Right renal pelvis (tissue), 4 donors: ENCODE measurements around the gene PHC3. TPM values are rescaled to one million over a fixed set of nuclear protein-coding genes. Genes with fewer than 3 reads are reported as not detected.

Experiments
- DNase-seq, 4 donors: peaks; one replicate each; pipeline ENCODE4 v3.0.0-alpha.2; 2013; ENCODE audit warnings: low read depth in 4 of 4, low spot score in 3 of 4, missing footprints in 1 of 4
- polyA plus RNA-seq, 4 donors: library from polyadenylated mRNA; unstranded; fragments of 120-200 nt; gene quantifications; one replicate each; pipeline ENCODE4 v1.2.1, GENCODE V29; 2013; ENCODE audit not compliant: insufficient read length in 4 of 4

PHC3 gene
- polyA plus RNA-seq, 4 donors = 22.3 to 33.3 (median 27.6) TPM

DNA sequence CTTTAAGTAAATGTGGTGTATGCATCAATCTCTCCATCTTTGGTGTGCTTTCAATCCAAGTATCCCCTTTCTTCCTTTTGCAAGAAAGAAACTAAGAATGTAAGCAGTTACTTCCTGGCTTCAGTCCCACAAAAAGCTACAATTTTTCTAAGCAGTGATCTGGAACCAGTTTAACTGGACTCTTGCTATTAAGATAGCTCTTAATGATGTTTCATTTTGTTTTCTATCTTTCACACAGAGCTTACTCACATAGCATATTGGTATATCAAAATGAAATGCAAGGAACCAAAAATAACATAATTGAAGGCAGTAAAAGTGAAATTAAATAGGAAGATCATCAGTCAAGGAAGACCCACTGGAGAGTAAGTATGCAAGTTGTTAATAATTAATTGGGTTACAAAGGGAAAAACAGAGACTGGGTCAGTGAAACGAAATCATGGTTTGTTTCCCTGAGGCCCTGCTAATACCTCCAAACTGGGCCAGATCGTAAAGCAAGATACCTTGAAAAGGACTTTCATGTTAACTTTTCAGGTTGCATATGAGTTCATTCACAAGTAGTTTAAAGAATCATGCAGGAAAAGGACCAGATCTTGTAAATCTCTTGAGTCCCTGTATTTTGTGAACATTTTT is 101.9 kb downstream of the PHC3 start:
- peak in 1 of 4 donors; percentile 26 for DNase-seq

DNA sequence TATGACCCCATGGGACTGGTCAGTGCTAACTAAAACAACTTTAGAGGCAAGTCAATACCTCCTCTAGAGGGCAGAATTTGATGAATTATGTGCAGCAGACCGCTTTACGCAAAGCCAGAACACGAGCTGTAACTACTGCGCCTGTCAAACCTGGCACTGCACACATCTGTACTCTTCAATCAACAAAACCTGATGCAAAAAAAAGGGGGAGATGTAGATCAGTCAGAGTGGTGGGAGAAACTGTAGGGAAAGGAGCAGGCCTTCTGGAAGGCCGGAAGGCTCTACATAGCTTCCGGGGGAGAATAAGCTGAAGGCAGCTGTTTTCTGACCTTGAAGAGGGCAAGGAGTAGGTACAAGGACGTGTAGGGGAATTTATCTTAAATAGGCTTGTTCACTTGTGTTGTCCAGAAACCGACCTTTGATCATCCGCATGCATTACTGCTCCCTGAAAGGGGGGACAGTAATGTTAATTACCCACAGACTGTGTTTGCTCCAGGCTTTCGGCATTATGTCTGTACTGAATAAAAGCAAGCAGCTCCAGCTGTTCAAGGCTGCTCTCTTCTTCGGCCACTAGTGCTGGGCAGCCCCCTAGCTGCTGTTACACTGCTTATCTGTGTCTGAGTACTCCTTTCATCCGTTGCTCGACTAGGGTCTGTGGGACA is 102.8 kb downstream of the PHC3 start:
- DNase-seq = no peak

DNA sequence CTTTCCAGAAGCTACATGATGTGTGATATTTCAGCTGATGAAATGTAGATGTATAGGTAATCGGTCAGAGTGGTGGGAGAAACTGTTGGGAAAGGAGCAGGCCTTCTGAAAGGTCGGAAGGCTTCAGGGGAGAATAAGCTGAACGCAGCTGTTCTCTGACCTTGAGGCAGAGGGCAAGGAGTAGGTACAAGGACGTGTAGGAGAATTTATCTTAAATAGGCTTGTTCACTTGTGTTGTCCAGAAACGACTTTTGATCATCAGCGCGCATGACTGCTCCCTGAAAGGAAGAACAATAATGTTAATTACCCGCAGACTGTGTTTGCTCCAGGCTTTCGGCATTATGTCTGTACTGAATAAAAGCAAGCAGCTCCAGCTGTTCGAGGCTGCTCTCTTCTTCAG is 104.2 kb downstream of the PHC3 start:
- no peak for DNase-seq

DNA sequence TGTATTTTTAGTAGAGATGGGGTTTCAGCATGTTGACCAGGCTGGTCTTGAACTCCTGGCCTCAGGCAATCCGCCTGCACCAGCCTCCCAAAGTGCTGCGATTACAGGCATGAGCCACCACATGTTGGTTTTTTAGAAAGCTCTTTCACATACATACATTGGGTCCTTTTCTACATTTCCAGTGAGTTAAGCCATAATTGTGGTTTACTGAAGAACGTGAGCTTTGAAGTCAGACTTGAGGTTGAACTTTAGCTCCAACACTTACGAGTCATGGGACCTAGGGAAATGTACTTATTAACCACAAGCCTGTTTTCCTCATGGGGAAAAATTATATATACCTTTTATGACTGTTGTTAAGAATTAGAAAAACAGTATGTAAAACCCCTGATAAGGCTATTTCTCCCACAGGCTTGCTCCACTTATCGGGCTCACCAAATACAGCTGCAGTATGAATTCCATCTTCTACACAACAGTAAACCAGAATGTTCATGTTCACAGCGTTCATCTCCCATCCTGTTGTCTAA is 104.8 kb downstream of the PHC3 start:
- DNase-seq = no peak

DNA sequence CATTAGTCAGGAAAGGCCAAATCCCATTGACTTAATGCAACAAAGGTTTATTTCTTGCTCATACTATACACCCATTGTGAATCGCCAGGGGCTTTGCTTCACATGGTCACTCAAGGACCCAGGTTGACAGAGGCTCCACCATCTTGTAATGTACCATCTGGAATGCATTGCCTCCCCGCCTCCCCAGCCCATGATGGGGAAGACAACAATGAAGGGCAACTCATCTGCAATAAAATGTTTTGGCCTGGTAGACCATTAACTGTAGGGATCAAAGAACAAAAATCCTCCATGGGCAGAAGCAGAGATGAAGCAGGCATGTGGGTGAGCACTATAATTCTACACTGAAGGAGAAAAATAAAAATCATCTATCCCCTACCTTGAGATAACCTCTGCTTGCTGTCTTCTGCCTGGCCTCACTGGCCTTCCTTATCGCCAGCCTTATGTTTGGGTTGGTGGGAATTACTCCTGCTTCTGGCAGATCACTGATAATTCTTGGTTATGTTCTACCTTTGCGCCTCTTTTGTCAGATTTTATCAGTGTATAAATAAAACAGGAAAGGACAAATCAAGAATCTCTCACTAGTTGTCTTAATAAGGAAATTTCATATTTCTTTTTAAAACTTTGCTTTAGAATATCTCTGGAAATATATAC is 106.0 kb downstream of the PHC3 start:
- DNase-seq = no peak

DNA sequence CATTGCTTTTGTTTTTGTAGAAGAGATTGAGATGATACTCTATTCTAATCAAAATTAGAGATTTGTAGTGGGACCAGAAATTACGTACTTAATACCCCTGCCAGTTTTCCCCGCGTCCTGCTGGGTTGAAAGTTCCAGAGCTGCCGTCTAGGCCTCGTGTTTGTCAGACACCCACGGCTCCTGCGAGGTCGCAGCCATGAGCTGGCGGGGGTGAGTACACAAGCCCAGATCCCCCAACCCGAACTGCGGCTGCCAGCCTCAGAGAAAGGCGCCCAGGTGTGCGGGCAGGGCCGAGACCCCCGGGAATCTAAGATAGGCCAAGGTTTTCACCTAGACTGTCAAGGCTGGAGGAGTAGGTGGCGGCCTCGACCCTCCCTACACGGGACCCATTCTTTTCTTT is 117.4 kb downstream of the PHC3 start:
- DNase-seq = no peak

DNA sequence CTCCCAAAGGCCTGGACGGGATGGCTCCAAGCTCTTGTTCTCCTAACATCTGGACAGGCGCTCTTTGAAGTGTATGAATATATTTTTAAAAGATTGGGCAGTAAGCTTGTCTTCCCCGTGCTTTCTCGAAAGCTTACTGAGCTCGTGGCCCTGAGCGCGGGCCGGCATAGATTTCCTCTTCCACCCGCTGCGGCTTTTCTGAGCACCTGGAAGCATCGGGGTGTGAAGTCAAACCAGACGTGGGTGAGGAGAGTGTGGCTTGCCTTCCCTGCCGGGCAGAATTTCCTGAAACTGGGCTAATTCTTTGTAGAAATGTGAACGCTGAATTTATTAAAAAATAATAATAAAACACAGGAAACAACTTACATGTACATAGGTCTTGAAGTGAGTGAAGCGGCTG is 117.8 kb downstream of the PHC3 start:
- no peak for DNase-seq

DNA sequence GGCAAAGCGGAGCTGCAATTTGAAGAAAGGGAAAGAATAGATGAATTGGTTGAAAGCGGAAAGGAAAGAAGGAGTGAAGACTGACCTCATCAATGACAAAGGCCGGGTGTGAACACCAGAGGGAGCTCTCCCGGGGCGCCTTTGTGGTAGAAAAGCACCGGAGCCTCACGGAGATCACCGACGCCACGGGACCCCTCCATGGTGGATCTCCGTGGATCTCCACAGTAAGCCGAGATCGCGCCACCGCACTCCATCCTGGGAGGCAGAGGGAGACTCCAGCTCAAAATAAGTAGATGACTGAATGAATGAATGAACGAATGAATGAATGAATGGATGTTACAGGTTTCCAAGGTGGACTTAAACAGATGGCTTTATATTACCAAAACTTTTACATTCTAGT is 118.8 kb downstream of the PHC3 start:
- DNase-seq = no peak

DNA sequence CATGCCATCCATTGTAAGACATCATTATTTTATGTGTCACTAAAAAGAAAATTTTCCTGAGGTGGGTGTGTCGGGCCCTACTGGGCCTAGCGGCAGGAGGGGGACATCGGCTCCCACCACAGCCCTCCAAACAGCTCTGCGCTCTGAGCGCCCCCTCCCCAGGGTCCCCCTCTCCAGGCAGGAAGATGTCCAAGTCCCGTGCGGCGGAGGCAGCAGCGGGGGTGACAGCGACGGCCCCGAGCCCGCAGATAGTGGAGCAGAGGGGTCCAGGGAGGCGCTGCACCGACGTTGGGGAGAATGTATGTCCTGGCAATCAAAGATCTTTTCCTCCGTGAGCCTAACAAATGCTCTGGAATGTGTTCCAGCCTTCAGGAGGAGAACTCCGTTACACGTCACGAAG is 119.5 kb downstream of the PHC3 start:
- no peak for DNase-seq

DNA sequence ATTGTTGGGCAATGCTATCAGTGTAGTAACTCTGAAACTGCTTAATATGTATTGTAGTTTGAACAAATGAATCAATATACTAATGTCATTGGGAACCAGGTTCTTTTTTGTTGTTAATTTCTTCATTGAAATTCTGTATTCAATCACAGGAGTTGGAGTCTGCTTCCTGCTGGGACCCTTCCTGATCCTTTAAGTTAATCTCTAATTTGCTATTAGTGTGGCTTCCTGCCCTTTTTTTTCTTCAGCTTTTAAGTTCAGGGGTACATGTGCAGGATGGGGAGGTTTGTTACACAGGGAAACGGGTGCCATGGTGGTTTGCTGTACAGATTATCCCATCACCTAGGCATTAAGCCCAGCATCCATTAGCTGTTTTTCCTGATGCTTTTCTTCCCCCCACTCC is 122.1 kb downstream of the PHC3 start:
- DNase-seq = no peak

DNA sequence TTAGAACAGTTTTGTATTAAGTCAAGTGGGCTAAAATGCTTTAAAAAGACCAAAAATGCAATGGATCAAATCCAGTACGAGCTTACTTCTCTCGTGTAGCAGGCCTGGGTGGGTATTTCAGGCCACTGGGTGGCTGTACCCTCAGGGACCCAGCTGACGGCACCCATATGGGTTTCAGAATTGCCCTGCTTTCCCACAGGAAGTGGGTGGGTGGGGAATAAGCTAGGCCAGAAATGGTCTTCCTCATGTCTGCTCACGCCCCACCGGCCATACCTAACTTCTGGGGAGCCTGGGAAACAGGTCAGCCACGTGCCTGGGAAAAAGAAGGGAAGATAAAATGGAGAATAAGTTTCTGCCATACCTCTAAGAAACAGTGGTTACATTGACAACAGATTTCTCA is 123.4 kb downstream of the PHC3 start:
- no peak for DNase-seq

DNA sequence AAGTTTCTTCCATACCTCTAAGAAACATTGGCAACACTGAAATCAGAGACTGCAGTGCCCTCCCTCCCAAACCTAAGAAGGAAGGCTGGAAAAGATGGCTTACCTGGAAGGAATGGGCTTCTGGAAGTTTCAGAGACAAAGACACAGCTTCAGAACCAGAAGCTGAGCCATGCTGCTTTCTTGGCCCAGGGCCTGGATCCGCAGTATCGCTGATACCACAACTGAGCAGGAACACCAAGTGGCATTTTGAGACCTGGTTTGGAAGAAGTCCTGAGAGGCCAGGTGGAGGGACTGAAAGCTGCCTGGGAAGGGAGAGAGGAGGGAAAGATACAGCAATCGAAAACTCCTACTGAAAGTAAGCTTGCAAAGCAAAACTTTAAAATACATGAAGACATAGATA is 124.0 kb downstream of the PHC3 start:
- no peak for DNase-seq

DNA sequence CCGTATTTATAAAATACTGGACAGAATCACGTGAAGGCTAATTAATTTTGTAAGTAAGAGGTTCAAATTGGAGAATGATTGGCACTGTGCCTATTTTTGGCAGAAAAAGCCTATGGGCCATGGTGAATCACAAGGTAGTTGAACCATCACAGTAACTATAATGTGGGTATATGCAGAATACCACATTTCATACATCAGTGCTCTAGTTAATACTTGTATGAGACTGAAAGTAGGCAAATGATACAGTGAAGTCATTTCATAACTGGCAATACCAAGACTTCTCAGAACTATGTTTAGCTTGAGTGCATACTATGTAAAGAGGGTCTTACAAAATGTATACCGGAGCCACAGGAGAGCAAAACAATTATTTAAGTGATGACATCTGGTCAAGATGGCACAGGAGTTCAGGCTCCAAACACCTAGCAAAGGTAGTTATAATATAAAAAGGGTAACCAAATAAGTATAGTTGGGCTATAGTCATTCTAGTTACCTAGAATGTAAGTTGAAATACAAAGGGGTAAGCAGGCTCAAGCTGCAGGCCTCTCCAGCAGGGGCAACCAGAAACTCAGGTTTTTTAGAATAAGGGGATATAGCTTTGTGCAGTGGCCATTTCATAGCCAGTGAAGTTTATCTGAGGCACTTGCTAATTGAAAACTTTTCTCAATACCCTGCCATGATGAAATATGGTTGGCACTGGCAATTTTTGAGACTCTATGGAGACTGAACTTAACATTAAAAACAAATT is 124.7 kb downstream of the PHC3 start:
- no peak for DNase-seq

DNA sequence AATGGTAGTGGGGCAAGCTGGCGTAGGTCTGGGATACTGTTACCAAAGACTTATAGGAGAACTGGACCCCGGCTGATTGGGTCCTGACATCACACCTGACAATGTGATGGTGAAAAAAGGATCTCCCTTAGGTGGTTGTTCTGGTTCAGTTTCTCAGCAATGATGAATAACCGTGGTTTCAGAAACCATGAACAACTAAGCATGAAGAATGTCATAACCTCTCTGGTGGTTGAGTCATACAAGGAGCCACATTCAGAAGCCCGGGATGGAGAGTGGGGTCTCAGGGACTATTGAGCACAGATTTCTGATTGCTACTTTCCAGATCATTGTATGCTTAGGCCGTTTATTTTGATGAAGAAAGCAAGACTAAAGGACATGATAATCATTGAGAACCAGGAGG is 126.3 kb downstream of the PHC3 start:
- DNase-seq = no peak

DNA sequence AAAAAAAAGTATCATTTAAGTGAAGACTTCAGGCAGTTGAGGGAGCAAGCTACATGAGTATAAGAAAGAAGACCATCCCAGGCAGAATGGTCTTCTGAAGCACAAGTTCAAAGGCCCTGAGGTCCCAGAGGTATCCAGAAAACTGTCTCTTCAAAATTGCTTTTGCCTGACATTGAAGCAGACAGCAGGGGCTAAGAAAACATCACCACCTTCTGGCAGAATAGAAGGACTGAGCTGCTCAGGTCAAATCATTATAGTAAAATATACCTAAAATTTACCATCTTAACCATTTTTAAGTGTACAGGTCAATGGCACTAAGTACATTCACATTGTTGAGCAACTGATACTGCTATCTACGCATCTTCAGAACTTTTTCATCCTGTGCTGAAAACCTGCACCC is 127.3 kb downstream of the PHC3 start:
- no peak for DNase-seq

DNA sequence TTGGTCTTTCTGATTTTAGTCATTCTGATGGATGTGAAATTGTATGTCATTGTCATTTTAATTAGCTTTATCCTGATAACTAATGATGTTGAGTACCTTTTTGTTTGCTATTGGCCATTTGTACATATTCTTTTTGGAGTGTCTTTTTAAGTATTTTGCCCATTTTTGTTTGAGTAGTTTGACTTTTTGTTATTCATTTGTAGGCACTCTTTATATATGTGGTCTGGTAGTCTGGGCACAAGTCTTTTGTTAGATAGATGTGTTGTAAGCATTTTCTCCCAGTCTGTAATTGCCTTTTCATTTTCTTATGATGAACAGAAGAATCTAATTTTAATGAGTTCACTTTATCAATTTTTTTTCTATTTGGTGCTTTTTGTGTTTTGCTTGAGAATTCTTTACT is 129.1 kb downstream of the PHC3 start:
- no peak for DNase-seq

DNA sequence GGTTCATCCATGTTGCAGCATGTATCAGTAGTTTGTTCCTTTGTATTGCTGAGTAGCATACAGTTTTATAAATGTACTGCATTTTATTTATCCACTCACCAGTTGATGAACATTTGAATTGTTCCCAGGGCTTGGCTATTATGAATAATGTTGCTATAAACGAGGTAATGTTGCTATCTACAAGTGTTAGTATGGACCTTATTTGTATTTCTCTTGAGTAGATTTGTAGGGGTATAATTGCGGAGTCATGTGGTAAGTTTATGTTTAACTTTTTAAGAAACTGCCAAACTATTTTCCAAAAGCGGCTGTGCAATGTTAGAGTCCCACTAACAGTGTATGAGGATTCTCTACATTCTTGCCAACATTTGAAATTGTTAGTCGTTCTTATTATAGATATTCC is 130.8 kb downstream of the PHC3 start:
- DNase-seq = no peak

DNA sequence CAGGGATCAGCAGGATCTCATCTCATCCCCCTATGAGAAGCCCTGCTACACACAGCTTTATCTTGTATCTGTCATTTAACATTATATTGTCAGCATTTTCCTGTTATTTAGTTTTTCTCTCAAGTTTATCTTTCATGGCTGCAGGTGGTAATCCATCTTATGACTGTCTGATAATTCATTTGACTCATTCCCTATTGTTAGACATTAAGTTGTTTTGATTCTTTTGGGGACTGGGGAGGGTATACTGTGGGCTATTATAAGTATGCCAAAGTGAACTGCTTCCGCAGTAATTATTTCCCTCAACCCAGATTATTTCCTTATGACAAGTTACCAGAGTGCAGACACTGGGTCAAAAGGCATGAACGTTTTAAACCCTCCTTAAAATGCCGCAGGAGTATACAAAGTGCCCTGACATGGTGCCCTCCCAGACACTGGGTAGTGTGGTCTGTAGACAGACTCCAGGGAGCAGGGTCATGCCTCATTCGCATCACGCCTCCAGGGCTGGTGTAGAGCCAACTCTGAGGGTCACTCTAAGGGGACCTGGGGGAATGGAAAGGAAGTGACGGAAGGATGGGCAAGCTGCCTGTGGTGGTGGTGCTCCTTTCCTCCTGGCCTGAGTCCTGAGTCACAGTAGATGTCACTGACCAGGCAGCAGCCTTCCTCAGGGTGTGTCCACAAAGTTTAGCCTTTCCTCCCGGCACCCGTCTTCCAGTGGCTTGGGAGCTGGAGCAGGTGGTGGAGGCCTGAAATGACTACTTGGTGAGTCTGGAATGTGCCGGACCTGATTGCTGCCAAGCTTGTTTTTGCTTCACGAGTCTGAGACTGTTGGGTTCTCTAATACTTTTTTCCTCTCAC is 132.2 kb downstream of the PHC3 start:
- no peak for DNase-seq

DNA sequence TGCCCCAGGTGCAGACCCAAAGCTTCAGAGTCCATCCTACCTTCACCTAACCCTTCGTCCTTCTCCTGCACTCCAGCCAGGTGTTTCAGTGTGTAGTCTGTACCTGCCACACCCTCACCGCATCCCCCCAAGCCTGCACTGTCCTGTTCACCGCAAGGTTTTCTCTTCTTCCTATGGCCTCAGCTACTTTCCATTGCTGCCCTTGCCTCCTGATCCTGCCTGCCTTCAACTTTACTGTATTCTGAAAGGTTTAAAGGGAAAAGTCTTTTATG is 134.5 kb downstream of the PHC3 start:
- DNase-seq = no peak

DNA sequence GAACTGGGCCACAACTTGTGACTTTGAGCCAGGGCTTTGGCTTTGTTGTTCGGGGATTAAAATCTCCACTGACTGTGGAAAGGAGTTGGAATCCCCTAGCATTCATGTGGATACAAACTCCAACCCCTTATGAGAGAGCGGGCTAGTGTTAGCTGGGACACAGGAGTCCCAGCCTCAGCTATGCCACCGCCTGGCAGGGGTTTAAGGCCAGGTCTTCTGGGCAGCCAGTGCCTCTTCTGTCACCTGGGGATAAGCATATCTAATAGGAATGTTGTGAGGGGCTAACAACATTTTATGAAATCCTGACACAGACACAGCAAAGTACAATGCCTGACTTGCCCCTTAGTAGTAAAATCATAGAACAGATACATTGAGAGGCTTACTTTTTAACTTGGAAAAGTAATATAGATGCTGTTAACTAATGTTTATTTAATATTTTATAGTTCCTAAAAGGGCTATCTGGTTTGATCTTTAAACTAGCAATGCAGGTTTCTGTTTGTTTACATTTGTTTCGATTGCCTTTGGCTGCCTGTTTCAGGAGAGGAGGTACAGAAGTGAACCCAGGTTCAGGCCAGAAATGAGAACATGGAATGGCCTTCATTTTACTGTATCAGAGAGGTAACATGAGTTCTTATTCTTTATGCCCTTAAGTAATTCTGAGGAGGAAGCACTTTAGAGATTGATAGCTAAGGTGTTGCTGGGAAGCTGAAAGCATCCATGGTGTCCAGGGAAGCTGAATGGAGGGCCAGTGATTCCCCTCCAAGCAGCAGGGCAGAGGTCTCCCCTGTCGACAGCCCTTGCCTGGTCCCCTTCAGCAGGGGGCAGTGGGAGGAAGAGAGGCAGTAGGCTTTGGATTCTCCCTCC is 135.0 kb downstream of the PHC3 start:
- DNase-seq = no peak
